GM23338 (cell line): ENCODE data around the gene MPPE1. TPM values are rescaled to one million over a fixed set of nuclear protein-coding genes. Genes with fewer than 3 reads are reported as not detected.

ENCODE experiments used
- ATAC-seq: fragments of 200-7000 bp; cut with Tn5 transposase; 3 replicates; pipeline ENCODE4 v1.9.1; 2020
- DNase-seq: peaks from one replicate; pipeline ENCODE4 v3.0.0-alpha.2; 2015; ENCODE audit warnings: low spot score
- H2AFZ ChIP-seq: fragments of 200-600 bp; sonication (generic); 2 replicates; pipeline ENCODE4 v1.8.0; 2016; ENCODE audit warnings: antibody characterized with exemption, mild to moderate bottlenecking, moderate library complexity
- H3F3A ChIP-seq: fragments of 200-600 bp; sonication (generic); replicated peaks from 2 replicates; pipeline ENCODE4 v1.8.0; 2017; ENCODE audit warnings: antibody characterized with exemption, mixed run types, low read depth
- H3K27ac ChIP-seq: fragments of 200-600 bp; sonication (generic); 2 replicates; pipeline ENCODE4 v1.6.1; 2016; ENCODE audit warnings: low read depth
- H3K27me3 ChIP-seq: fragments of 200-600 bp; sonication (generic); 2 replicates; pipeline ENCODE4 v1.8.0; 2016; ENCODE audit warnings: mild to moderate bottlenecking, mixed run types, moderate library complexity; ENCODE audit not compliant: insufficient read depth
- H3K36me3 ChIP-seq: fragments of 200-600 bp; sonication (generic); 2 replicates; pipeline ENCODE4 v1.8.0; 2016; ENCODE audit warnings: mild to moderate bottlenecking; ENCODE audit not compliant: insufficient read depth
- H3K4me1 ChIP-seq: fragments of 200-600 bp; sonication (generic); 2 replicates; pipeline ENCODE4 v1.8.0; 2016; ENCODE audit warnings: mild to moderate bottlenecking, moderate library complexity; ENCODE audit not compliant: insufficient read depth
- H3K4me2 ChIP-seq: fragments of 200-600 bp; sonication (generic); 2 replicates; pipeline ENCODE4 v1.7.1; 2017; ENCODE audit warnings: mixed run types
- H3K4me3 ChIP-seq: fragments of 200-600 bp; sonication (generic); 2 replicates; pipeline ENCODE4 v1.6.1; 2016; ENCODE audit warnings: mixed run types
- H3K79me2 ChIP-seq: fragments of 200-600 bp; sonication (generic); replicated peaks from 2 replicates; pipeline ENCODE4 v1.8.0; 2017; ENCODE audit warnings: mild to moderate bottlenecking; ENCODE audit not compliant: insufficient read depth
- H3K9me2 ChIP-seq: fragments of 200-600 bp; sonication (generic); 2 replicates; pipeline ENCODE4 v1.8.0; 2017; ENCODE audit not compliant: insufficient read depth
- H4K20me1 ChIP-seq: fragments of 200-600 bp; sonication (generic); replicated peaks from 2 replicates; pipeline ENCODE4 v1.8.0; 2017; ENCODE audit warnings: mild to moderate bottlenecking; ENCODE audit not compliant: insufficient read depth
- H3K27ac Mint-ChIP-seq: 2 replicates; pipeline ENCODE4 v1.8.0; 2020; ENCODE audit warnings: inconsistent platforms, mild to moderate bottlenecking, moderate library complexity, mixed read lengths
- H3K27me3 Mint-ChIP-seq: 3 replicates; pipeline ENCODE4 v1.8.0; 2022; ENCODE audit warnings: low read depth, mild to moderate bottlenecking, moderate library complexity, mixed read lengths, inconsistent platforms; ENCODE audit not compliant: insufficient read depth, poor library complexity
- H3K36me3 Mint-ChIP-seq: 3 replicates; pipeline ENCODE4 v1.8.0; 2021; ENCODE audit warnings: low read depth, mild to moderate bottlenecking, inconsistent platforms, moderate library complexity, mixed read lengths
- H3K4me1 Mint-ChIP-seq: 3 replicates; pipeline ENCODE4 v1.8.0; 2020; ENCODE audit warnings: mild to moderate bottlenecking, inconsistent platforms, mixed read lengths
- H3K4me3 Mint-ChIP-seq: 3 replicates; pipeline ENCODE4 v1.8.0; 2021; ENCODE audit warnings: moderate library complexity, mild to moderate bottlenecking, inconsistent platforms, mixed read lengths
- H3K9me3 Mint-ChIP-seq: 3 replicates; pipeline ENCODE4 v1.8.0; 2020; ENCODE audit warnings: moderate library complexity, mild to moderate bottlenecking, inconsistent platforms, mixed read lengths
- CREB1 ChIP-seq: fragments of 250-450 bp; sonication (Bioruptor Pico); IDR thresholded peaks from 2 replicates; pipeline ENCODE4 v1.5.0; 2020; ENCODE audit warnings: low read depth, mild to moderate bottlenecking, moderate library complexity
- ETS1 ChIP-seq: IDR thresholded peaks from 2 replicates; pipeline ENCODE4 v1.6.1; 2016; ENCODE audit warnings: antibody characterized with exemption
- EZH2 ChIP-seq: fragments of 200-600 bp; sonication (generic); IDR thresholded peaks from one replicate; pipeline ENCODE4 v1.8.0; 2017; ENCODE audit warnings: antibody characterized with exemption, mild to moderate bottlenecking, low read depth; ENCODE audit not compliant: unreplicated experiment
- EZH2phosphoT487 ChIP-seq: fragments of 200-600 bp; sonication (generic); IDR thresholded peaks from one replicate; pipeline ENCODE4 v1.8.1; 2018; ENCODE audit warnings: antibody characterized with exemption; ENCODE audit not compliant: unreplicated experiment
- JUNB ChIP-seq: IDR thresholded peaks from one replicate; pipeline ENCODE4 v1.6.1; 2016; ENCODE audit warnings: antibody characterized with exemption; ENCODE audit not compliant: unreplicated experiment
- NANOG ChIP-seq: IDR thresholded peaks from 2 replicates; pipeline ENCODE4 v1.6.1; 2016; ENCODE audit warnings: antibody characterized with exemption, borderline replicate concordance
- POLR2AphosphoS5 ChIP-seq: IDR thresholded peaks from 2 replicates; pipeline ENCODE4 v1.6.1; 2016; ENCODE audit warnings: antibody characterized with exemption, low read depth
- STAT1 ChIP-seq: IDR thresholded peaks from one replicate; pipeline ENCODE4 v1.6.1; 2016; ENCODE audit warnings: antibody characterized with exemption; ENCODE audit not compliant: unreplicated experiment
- ZNF114 ChIP-seq: fragments of 250-450 bp; sonication (Bioruptor Pico); IDR thresholded peaks from 2 replicates; pipeline ENCODE4 v1.5.0; 2020; ENCODE audit warnings: mild to moderate bottlenecking, moderate library complexity
- ZNF331 ChIP-seq: fragments of 250-450 bp; sonication (Bioruptor Pico); IDR thresholded peaks from 2 replicates; pipeline ENCODE4 v1.5.0; 2020; ENCODE audit warnings: low read depth, mild to moderate bottlenecking, moderate library complexity
- polyA plus RNA-seq: library from polyadenylated mRNA; unstranded; fragments of >200 nt; fragmentation: Nextera tagmentation; extraction: Ambion mirVana; gene quantifications from 2 replicates; pipeline ENCODE4 v1.2.1, GENCODE V29; 2016
- total RNA-seq: library from RNA; depleted of rRNA; stranded (reverse); fragments of >200 nt; shearing (Covaris generic); gene quantifications from 2 replicates; pipeline ENCODE4 v1.2.3, GENCODE V29; 2014
- TF ChIP-seq, protein P1 (sequence below), 2 experiments: fragments of 200-600 bp in 1 of 2; sonication (generic) in 1 of 2; conservative IDR thresholded peaks; 2 replicates each; pipeline versions ENCODE4 v1.5.1 to v1.6.1; 2016 to 2017; ENCODE audit warnings: antibody characterized with exemption in 2 of 2, low read depth in 2 of 2, mild to moderate bottlenecking in 2 of 2, moderate library complexity in 1 of 2
- TF ChIP-seq, protein P2 (sequence below): fragments of 250-450 bp; sonication (Bioruptor Pico); IDR thresholded peaks from 2 replicates; pipeline ENCODE4 v1.5.0; 2020; ENCODE audit warnings: mild to moderate bottlenecking, moderate library complexity

MPPE1 gene
- total and polyA plus RNA-seq, 2 experiments from 2014 or later = 18.8 to 24.6 TPM

- Mint-ChIP-seq H3K27me3 (peaks cover 7% of the 10 kb centered on the region), H3K36me3 (peaks cover 2% of the 10 kb centered on the region; the same call in 1 of the 3 replicates), H3K4me1 (peaks cover 30% of the 10 kb centered on the region), H3K9me3 (peaks cover 2% of the 10 kb centered on the region; the same call in 2 of the 3 replicates), H3K27ac (peak overlapping the region; percentile 20), H3K4me3 (peak overlapping the region; percentile 23; the same call in 1 of the 3 replicates)
- Histone ChIP-seq H3K27ac (no peak overlapping the region), H2AFZ (0 out of 2 replicates have a peak overlapping the region, but pooled peaks have one; percentile 0), H3K36me3 (no peaks in the 10 kb centered on the region), H3K4me3 (no peak overlapping the region), H3K9me2 (no peaks in the 10 kb centered on the region), H3K4me1 (peaks cover 32% of the 10 kb centered on the region), H3K4me2 (no peak overlapping the region), H3F3A (no peaks in the 10 kb centered on the region), H4K20me1 (no peaks in the 10 kb centered on the region), H3K79me2 (no peaks in the 10 kb centered on the region), H3K27me3 (no peaks in the 10 kb centered on the region)
- DNase-seq (peak; percentile 40), ATAC-seq (no peak)
- TF ChIP-seq NANOG = no peak
- TF ChIP-seq, protein P1, sequence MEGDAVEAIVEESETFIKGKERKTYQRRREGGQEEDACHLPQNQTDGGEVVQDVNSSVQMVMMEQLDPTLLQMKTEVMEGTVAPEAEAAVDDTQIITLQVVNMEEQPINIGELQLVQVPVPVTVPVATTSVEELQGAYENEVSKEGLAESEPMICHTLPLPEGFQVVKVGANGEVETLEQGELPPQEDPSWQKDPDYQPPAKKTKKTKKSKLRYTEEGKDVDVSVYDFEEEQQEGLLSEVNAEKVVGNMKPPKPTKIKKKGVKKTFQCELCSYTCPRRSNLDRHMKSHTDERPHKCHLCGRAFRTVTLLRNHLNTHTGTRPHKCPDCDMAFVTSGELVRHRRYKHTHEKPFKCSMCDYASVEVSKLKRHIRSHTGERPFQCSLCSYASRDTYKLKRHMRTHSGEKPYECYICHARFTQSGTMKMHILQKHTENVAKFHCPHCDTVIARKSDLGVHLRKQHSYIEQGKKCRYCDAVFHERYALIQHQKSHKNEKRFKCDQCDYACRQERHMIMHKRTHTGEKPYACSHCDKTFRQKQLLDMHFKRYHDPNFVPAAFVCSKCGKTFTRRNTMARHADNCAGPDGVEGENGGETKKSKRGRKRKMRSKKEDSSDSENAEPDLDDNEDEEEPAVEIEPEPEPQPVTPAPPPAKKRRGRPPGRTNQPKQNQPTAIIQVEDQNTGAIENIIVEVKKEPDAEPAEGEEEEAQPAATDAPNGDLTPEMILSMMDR (conservative IDR thresholded peaks at IDR 0.05; ENCODE audit: low read depth in 2 of 2) = no peak
- TF ChIP-seq CREB1 (CRISPR knock-in tag) = no peak
- TF ChIP-seq POLR2AphosphoS5 = no peak
- no peak for TF ChIP-seq EZH2phosphoT487
- TF ChIP-seq, protein P2, sequence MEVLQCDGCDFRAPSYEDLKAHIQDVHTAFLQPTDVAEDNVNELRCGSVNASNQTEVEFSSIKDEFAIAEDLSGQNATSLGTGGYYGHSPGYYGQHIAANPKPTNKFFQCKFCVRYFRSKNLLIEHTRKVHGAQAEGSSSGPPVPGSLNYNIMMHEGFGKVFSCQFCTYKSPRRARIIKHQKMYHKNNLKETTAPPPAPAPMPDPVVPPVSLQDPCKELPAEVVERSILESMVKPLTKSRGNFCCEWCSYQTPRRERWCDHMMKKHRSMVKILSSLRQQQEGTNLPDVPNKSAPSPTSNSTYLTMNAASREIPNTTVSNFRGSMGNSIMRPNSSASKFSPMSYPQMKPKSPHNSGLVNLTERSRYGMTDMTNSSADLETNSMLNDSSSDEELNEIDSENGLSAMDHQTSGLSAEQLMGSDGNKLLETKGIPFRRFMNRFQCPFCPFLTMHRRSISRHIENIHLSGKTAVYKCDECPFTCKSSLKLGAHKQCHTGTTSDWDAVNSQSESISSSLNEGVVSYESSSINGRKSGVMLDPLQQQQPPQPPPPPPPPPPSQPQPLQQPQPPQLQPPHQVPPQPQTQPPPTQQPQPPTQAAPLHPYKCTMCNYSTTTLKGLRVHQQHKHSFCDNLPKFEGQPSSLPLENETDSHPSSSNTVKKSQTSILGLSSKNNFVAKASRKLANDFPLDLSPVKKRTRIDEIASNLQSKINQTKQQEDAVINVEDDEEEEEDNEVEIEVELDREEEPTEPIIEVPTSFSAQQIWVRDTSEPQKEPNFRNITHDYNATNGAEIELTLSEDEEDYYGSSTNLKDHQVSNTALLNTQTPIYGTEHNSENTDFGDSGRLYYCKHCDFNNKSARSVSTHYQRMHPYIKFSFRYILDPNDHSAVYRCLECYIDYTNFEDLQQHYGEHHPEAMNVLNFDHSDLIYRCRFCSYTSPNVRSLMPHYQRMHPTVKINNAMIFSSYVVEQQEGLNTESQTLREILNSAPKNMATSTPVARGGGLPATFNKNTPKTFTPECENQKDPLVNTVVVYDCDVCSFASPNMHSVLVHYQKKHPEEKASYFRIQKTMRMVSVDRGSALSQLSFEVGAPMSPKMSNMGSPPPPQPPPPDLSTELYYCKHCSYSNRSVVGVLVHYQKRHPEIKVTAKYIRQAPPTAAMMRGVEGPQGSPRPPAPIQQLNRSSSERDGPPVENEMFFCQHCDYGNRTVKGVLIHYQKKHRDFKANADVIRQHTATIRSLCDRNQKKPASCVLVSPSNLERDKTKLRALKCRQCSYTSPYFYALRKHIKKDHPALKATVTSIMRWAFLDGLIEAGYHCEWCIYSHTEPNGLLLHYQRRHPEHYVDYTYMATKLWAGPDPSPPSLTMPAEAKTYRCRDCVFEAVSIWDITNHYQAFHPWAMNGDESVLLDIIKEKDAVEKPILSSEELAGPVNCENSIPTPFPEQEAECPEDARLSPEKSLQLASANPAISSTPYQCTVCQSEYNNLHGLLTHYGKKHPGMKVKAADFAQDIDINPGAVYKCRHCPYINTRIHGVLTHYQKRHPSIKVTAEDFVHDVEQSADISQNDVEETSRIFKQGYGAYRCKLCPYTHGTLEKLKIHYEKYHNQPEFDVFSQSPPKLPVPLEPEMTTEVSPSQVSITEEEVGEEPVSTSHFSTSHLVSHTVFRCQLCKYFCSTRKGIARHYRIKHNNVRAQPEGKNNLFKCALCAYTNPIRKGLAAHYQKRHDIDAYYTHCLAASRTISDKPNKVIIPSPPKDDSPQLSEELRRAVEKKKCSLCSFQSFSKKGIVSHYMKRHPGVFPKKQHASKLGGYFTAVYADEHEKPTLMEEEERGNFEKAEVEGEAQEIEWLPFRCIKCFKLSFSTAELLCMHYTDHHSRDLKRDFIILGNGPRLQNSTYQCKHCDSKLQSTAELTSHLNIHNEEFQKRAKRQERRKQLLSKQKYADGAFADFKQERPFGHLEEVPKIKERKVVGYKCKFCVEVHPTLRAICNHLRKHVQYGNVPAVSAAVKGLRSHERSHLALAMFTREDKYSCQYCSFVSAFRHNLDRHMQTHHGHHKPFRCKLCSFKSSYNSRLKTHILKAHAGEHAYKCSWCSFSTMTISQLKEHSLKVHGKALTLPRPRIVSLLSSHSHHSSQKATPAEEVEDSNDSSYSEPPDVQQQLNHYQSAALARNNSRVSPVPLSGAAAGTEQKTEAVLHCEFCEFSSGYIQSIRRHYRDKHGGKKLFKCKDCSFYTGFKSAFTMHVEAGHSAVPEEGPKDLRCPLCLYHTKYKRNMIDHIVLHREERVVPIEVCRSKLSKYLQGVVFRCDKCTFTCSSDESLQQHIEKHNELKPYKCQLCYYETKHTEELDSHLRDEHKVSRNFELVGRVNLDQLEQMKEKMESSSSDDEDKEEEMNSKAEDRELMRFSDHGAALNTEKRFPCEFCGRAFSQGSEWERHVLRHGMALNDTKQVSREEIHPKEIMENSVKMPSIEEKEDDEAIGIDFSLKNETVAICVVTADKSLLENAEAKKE (CRISPR knock-in tag) = no peak
- TF ChIP-seq ETS1 = no peak
- TF ChIP-seq ZNF114 (CRISPR knock-in tag) = no peak
- no peak for TF ChIP-seq EZH2
- TF ChIP-seq ZNF331 (CRISPR knock-in tag) = no peak
- no peak for TF ChIP-seq JUNB
- no peak for TF ChIP-seq STAT1
Measured at GRCh38 chr18:11948852-11949523, 40.9 kb upstream of the MPPE1 start.
